Neutrophil (primary cell): ENCODE data around the gene STARD5.

Experiments
- H3K27ac ChIP-seq: fragments of 200-600 bp; sonication (generic); 2 replicates; pipeline ENCODE4 v1.5.1; 2016; ENCODE audit warnings: mild to moderate bottlenecking, moderate library complexity
- H3K27me3 ChIP-seq: fragments of 200-600 bp; sonication (generic); 2 replicates; pipeline ENCODE4 v1.6.0; 2016; ENCODE audit warnings: mild to moderate bottlenecking
- H3K36me3 ChIP-seq: fragments of 200-600 bp; sonication (generic); 2 replicates; pipeline ENCODE4 v1.5.1; 2017
- H3K4me1 ChIP-seq, 2 experiments: fragments of 200-600 bp in 1 of 2; sonication (generic) in 1 of 2; 1 replicate in 1 of 2; 2 replicates in 1 of 2; pipeline versions ENCODE4 v1.5.1 to v1.6.1; 2013 to 2016; ENCODE audit warnings: low read depth in 1 of 2, low read length in 1 of 2, mild to moderate bottlenecking in 1 of 2, moderate library complexity in 1 of 2; ENCODE audit not compliant: control insufficient read depth in 1 of 2, insufficient read depth in 1 of 2
- H3K4me3 ChIP-seq, 2 experiments: fragments of 200-600 bp in 1 of 2; sonication (generic) in 1 of 2; 1 replicate in 1 of 2; 2 replicates in 1 of 2; pipeline ENCODE4 v1.5.1; 2013 to 2016; ENCODE audit warnings: low read depth in 1 of 2, low read length in 1 of 2, mild to moderate bottlenecking in 1 of 2, moderate library complexity in 1 of 2
- H3K9me3 ChIP-seq: fragments of 200-600 bp; sonication (generic); 2 replicates; pipeline ENCODE4 v1.5.1; 2016
- TF ChIP-seq, protein P1 (sequence below): fragments of 200-600 bp; sonication (generic); IDR thresholded peaks from 2 replicates; pipeline ENCODE4 v1.5.1; 2016; ENCODE audit warnings: antibody characterized with exemption

The STARD5 gene

DNA sequence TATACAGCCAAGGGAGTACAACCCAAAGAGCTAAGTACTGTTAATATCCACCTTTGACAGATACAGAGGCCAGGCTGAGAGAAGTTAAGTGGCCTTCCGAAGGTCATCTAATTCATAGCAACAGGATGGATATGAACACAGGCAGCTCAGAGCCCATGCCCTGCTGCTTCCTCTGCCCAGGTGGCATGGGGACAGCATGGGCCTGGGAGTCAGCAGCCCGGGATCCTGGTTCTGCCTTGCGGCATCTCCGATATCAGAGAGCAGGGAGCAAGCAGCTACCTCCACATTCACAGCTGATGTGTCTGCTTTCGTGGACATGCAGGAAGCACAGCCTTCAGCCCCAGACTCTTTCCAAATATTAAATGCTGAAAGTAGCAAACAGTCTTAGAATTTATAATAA is 55.6 kb downstream of the STARD5 start:
- Histone ChIP-seq H3K27ac (no peak overlapping the region), H3K36me3 (no peaks in the 10 kb centered on the region), H3K27me3 (peaks cover 24% of the 10 kb centered on the region), H3K4me3 (no peak overlapping the region), H3K9me3 (no peaks in the 10 kb centered on the region), H3K4me1 (peaks cover 9 to 10% of the 10 kb centered on the region in 2 experiments)
- TF ChIP-seq, protein P1, sequence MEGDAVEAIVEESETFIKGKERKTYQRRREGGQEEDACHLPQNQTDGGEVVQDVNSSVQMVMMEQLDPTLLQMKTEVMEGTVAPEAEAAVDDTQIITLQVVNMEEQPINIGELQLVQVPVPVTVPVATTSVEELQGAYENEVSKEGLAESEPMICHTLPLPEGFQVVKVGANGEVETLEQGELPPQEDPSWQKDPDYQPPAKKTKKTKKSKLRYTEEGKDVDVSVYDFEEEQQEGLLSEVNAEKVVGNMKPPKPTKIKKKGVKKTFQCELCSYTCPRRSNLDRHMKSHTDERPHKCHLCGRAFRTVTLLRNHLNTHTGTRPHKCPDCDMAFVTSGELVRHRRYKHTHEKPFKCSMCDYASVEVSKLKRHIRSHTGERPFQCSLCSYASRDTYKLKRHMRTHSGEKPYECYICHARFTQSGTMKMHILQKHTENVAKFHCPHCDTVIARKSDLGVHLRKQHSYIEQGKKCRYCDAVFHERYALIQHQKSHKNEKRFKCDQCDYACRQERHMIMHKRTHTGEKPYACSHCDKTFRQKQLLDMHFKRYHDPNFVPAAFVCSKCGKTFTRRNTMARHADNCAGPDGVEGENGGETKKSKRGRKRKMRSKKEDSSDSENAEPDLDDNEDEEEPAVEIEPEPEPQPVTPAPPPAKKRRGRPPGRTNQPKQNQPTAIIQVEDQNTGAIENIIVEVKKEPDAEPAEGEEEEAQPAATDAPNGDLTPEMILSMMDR = no peak

DNA sequence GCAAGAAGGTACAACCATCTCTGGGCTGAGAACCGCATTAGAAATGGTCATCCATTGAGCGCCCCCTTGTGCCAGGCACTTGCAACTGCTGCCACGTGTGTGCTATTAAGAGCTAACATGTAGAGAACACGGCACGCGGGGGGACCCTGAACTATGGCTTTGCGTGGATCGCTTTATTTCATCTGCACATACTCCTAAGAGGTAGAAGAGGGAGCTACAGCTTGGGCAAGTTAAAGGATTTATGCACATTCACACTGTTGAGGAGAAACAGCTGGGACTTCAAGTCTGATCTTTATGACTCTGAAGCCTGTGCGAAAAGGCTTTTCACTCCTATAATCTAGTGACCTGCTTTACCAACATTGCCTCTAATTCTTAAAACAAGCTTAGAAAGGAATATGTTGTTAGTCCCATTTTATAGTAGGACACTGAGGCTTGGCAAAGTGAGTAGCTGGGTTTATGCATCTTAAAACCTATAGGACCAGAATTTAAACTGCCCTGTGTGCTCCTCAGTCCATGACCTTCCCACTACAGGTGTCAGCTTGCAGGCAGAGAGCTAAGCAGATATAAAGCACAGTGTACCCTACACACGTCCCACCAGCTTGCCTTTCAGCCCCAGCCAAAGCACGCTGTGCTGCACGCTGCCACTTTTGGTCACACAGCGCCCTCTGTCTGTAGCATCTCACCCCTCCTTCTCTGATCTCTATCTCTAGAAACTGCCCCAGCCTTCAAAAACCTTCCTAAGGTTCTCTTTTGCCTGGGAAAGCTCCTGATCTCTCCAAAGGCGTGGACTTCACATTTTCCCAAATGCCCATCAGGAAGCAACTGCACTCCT is 57.8 kb downstream of the STARD5 start:
- H3K27ac ChIP-seq = no peak overlapping the region
- no peak overlapping the region for H3K4me3 ChIP-seq

DNA sequence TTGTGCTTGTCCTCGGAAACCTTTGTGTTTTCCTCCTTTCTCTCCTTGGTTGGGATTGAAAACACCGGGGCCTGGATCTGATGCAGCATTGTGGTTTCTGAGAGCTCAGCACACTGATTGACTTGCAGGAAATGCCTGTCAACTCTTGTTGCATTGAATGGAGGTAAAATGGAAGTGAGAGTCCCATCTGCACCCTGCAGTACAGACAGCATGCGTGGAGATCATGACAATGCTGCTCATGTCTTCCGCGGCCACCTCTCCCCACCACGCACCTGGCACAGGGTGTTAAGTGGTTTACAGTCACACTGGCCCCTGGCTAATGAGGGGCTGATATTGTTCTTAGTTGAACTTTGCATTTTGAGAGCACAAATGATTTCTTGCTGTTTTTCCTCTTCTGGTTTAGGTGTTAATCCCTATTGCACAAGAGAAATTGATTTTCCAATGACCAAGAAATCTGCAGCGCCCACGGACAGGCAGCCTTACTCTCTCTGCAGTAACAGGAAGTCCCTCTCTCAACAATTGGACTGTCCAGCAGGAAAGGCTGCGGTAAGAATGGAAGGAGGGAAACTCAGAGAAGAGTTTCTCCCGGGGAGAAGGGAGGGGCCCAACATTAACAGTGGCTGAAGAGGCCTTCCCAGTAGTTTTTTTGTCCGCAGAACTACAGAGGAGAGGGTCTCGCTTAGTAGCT is 58.5 kb downstream of the STARD5 start:
- Histone ChIP-seq H3K4me3 (no peak overlapping the region), H3K36me3 (no peaks in the 10 kb centered on the region), H3K27me3 (peaks cover 24% of the 10 kb centered on the region), H3K4me1 (peaks cover 9 to 10% of the 10 kb centered on the region in 2 experiments), H3K9me3 (no peaks in the 10 kb centered on the region), H3K27ac (no peak overlapping the region)
- TF ChIP-seq, protein P1 = no peak

More for the DNA sequence above, 57.8 kb downstream of the STARD5 start:
- H3K36me3 ChIP-seq = no peaks in the 10 kb centered on the region
- H3K4me1 ChIP-seq = peaks cover 9 to 10% of the 10 kb centered on the region in 2 experiments
- peaks cover 24% of the 10 kb centered on the region for H3K27me3 ChIP-seq
- no peaks in the 10 kb centered on the region for H3K9me3 ChIP-seq
- TF ChIP-seq, protein P1 = peak; percentile 91

DNA sequence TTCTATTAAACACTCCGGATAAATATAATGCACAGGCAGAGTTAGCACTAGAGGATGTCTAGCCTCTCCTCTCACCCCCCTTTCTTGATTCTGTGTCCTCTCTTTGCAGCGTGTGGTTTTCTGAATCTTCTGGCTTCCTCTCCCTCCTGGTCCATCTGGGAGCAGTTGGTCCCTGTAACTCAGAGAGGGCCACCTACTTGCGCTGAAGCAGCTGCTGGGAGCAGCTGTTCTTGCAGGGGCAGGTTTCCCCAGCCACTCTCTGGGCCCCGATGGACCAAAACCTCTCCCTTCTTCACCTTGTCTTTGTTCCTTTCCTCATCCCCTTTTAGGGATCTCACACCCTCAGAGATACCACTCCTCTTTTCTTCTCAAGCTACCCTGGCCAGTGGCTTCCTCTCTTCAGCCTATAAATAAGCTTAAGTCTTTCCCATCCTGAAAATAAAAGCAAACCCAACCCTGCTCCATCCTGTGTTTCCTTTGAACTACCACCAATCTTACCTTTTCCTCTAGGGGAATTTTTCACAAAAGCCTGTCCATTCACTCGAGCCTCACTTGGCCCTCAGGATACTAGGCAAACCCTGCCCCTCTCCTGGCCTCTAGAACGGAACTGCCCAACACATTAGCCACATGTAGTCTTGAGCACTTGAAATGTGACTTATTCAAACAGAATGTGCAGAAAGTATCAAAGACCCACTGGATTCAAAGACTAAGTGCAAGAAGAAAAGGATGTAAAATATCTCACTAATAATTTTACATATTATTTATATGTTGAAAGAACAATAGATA is 59.7 kb downstream of the STARD5 start:
- H3K4me1 ChIP-seq = peaks cover 9 to 10% of the 10 kb centered on the region in 2 experiments
- H3K27me3 ChIP-seq = peaks cover 31% of the 10 kb centered on the region
- H3K27ac ChIP-seq = no peak overlapping the region
- H3K9me3 ChIP-seq = no peaks in the 10 kb centered on the region
- no peak overlapping the region for H3K4me3 ChIP-seq
- TF ChIP-seq, protein P1 = no peak
- H3K36me3 ChIP-seq = no peaks in the 10 kb centered on the region

DNA sequence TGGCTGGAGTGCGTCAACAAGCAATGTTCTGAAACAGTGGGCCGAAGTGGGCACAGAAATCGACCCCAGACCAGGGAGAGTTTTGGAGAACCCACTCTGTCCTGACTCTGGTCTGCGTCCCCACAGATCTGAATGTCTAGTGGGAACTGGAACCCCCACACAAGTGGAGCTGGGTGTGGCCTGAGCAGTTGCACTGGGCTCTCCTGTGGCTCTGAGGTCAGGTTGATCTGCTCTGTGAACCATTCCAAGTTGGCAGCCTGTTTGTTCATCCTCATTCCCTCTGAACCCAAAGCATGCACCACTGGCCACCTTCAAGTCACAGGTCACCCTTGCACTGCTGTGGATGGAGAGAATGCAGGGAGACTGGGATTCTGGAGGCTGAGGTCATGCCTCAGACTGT is 60.5 kb downstream of the STARD5 start:
- H3K27ac ChIP-seq = no peak overlapping the region
- peaks cover 35% of the 10 kb centered on the region for H3K27me3 ChIP-seq
- no peaks in the 10 kb centered on the region for H3K9me3 ChIP-seq
- peaks cover 9 to 10% of the 10 kb centered on the region in 2 experiments for H3K4me1 ChIP-seq
- no peaks in the 10 kb centered on the region for H3K36me3 ChIP-seq
- TF ChIP-seq, protein P1 = no peak
- no peak overlapping the region for H3K4me3 ChIP-seq
